Stimulated activated CD4-positive, alpha-beta T cell treated with anti-CD3 and anti-CD28 coated beads, Interleukin-4, amount 100 ng/mL, for 24 hours (primary cell): Measurements from ENCODE around the gene OPN1LW.
A peak's percentile ranks its signal among the peaks of the same experiment; 100 is the strongest.
"Not testable (repeated sequence)": the region's sequence is repeated elsewhere in the genome, so short reads cannot be mapped to it uniquely, and the experiment has no call there.

ENCODE experiments used
- DNase-seq: peaks from one replicate; pipeline ENCODE4 v3.0.0-alpha.2; 2020

Gene OPN1LW

DNA sequence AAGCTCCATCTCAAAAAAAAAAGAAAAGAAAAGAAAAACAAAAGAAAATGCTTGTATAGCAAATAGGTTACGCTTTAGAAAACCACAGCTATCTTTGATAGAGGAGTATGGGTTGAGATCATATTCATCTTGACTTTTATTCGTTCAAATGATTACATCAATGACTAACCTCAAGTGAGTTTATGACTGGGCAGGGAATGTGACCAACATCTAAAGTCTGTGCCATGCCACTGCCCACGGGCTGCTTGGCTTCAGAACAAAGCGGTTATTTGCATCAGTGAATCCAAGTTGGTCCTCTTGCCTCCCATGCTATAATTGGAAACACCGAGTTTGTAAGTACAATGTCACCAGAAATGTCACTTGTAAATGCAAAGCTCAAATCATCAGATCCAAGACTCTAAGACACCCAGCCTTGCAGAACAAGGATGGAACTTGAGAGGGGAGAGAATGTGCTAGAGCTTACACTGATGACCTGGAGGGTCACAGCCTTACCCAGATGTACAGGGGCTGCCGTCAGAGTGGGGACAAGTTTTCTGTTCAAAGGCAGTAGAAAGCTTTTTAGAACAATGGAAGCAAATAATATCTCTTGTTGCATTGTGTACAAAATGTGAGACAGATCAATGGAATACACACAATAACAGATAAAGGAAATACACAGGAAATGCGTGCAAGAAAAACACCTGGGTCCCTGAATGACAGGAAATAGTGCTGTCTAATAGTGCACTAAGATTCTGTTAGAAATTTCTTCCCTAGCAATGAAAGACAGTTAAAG lies 8.4 kb upstream of the OPN1LW start:
- DNase-seq, result peak; percentile 26

DNA sequence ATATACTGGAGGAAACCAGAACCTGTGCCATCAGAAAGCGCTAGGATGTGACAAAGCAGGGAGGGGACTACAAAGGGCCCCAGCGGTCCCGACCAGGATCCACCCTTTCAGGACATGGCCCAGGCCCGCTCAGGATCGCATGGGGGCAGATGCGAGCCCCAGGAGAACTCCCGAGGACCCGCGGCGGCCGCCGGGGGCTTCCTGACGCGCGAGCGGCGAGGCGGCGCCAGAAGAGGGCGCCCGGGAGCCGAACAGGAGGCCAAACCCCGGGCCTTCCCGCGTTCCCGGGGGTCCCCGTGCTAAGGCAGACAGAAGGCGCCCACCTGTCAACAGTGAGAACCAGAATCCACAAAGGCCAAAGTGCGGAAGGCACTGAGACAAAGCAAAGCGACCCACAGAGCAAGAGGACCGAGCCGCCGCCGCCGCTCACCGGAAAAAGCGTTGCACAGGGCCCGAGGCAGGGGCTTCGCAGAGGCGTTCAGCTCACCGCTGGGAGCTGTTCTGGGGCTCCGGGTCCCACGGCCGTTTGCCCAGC lies 7.3 kb upstream of the OPN1LW start:
- peak; percentile 64 for DNase-seq

DNA sequence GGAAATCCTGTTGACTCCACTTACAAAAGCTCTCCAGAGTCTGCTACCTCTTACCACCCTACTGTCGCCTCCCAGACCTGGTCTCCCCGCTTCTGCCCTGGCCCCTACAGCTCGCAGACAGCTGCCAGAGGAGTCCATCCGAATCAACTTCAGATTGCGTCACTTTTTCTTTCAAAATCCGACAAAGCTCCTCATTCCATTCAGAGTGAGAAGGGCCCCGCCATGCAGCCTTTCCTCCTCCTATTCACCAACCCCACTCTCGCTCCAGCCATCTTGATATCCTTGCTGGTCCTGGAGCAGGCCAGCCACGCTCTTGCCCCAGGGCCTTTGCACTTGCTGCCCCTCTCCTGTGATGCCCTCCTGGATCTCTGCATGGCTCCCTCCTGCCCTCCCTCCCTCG lies 5.2 kb upstream of the OPN1LW start:
- no peak for DNase-seq

DNA sequence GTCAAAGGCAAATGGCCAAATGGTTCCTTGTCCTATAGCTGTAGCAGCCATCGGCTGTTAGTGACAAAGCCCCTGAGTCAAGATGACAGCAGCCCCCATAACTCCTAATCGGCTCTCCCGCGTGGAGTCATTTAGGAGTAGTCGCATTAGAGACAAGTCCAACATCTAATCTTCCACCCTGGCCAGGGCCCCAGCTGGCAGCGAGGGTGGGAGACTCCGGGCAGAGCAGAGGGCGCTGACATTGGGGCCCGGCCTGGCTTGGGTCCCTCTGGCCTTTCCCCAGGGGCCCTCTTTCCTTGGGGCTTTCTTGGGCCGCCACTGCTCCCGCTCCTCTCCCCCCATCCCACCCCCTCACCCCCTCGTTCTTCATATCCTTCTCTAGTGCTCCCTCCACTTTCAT lies 3.8 kb upstream of the OPN1LW start:
- DNase-seq, result no peak

DNA sequence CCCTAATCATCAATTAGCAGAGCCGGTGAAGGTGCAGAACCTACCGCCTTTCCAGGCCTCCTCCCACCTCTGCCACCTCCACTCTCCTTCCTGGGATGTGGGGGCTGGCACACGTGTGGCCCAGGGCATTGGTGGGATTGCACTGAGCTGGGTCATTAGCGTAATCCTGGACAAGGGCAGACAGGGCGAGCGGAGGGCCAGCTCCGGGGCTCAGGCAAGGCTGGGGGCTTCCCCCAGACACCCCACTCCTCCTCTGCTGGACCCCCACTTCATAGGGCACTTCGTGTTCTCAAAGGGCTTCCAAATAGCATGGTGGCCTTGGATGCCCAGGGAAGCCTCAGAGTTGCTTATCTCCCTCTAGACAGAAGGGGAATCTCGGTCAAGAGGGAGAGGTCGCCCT lies 3.3 kb upstream of the OPN1LW start:
- no peak for DNase-seq

- no peak for DNase-seq
These were observed 1.7 kb upstream of the OPN1LW start for GRCh38 chrX:154142386-154142785.

GRCh38 chrX:154142950-154143745 lies 895 bp upstream of the OPN1LW start:
- no peak for DNase-seq

DNA sequence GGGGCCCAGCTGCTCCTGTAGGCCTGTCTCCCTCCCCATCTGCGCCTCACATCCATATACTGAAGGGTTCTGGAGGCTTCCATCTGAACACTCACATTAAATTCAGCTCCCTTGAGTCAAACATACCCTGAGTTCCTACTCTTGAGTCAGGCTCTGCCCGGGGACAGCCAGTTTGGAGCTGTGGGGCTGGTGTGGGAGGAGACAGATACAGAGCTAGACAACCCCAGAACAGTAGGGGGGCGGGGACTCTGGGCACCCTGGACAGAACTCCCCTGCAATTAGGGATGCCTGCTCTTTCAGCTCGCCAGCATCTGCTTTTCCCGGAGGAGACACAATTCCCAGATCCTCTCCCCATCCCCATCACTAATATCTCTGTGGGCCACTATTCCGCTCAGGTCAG lies 7.0 kb downstream of the OPN1LW start:
- DNase-seq, result not testable (repeated sequence)

DNA sequence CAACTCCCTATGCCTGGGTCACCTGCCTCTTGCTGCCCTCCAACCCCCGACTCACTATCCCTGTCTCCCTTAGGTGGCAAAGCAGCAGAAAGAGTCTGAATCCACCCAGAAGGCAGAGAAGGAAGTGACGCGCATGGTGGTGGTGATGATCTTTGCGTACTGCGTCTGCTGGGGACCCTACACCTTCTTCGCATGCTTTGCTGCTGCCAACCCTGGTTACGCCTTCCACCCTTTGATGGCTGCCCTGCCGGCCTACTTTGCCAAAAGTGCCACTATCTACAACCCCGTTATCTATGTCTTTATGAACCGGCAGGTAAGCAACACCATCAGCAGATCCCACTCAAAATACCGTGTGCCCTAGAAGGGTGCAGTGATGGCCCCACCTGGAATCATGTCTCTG lies 12.2 kb downstream of the OPN1LW start:
- not testable (repeated sequence) for DNase-seq

DNA sequence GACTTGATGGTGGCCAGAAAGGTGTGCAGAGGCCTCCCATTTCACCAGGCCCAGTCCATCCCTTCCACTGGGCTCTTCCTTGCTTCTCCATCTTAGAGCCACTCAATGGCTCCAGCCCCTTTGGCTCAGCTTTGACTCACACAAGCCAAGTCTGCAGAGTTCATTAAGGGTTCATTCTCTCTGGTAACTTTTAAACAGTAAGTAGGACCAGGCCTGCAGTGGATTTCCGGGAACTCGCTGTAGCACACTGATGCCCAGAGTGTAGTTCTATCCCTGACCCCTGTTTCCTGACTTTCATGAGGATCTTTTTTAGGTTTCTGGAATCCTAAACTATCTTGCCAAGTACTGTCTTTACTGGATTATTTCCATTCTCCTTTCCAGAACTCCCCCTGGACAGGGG lies 13.2 kb downstream of the OPN1LW start:
- DNase-seq, result not testable (repeated sequence)

DNA sequence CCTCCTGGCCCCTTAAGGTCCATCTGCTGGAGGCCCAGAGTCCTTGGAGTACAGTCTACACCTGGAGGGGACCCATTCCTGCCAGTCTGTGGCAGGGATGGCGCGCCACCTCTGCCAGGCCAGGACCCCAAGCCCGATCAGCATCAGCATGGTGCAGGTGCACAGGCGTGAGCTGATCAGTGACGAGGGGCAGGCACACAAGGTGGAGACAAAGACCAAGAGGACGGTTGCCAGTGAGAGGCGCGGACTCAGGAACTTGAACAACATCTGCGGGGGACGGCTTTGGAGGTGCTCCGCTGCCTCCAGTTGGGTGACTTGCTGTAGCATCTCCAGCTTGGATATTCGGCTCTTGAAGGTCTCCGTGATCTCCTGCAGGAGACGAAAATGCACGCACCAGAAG lies 15.3 kb downstream of the OPN1LW start:
- not testable (repeated sequence) for DNase-seq

- not testable (repeated sequence) for DNase-seq
These were observed 20.9 kb downstream of the OPN1LW start for GRCh38 chrX:154164902-154165301.

GRCh38 chrX:154168384-154168783 lies 24.3 kb downstream of the OPN1LW start:
- DNase-seq, result not testable (repeated sequence)

DNA sequence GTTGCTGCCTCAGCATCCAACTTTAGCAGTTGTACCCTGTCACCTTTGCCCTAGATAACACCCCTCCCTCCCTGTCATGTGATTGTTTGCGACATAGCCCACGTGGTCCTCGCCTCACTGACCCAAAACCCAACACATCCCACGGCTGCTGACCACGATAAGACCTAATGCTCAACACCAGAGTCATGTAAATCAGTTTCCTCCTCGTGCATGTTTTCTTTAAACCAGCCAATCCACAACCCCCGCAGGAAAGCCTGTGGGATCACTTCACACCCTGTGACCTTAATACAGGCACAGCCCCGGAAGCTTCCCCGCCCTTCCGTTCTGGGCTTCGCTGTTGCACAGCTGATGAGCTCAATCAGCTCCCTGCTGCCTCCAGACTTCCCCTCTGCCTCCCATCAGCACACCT lies 28.5 kb downstream of the OPN1LW start:
- DNase-seq, result not testable (repeated sequence)

DNA sequence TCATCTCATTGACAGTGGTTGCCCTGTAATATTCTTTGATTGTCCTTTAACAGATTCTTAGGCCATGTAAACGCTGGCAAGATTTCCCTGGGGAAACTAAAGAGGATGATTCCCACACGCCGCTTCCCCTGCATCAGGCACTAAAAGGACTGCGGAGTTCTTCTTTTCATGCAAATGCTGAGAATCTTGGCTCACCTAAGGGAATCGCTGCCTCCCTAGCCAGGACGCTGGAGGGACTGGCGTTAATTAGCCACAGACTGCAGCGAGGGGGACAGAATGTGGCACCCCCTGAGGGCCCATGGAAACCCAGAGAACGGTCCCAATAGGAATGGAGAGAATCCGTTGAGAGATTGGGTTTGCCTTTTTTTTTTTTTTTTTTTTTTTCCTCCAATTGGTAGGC lies 30.3 kb downstream of the OPN1LW start:
- not testable (repeated sequence) for DNase-seq

DNA sequence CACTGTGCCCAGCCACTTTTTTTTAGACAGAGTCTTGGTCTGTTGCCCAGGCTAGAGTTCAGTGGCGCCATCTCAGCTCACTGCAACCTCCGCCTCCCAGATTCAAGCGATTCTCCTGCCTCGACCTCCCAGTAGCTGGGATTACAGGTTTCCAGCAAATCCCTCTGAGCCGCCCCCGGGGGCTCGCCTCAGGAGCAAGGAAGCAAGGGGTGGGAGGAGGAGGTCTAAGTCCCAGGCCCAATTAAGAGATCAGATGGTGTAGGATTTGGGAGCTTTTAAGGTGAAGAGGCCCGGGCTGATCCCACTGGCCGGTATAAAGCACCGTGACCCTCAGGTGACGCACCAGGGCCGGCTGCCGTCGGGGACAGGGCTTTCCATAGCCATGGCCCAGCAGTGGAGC lies 38.3 kb downstream of the OPN1LW start, which contains the start of gene OPN1MW:
OPN1MW (plus strand) TSS at position 301 of the 400 bp plus-strand sequence; CDS start at position 383, 82 bp downstream.
- not testable (repeated sequence) for DNase-seq

- not testable (repeated sequence) for DNase-seq
These were observed 39.8 kb downstream of the OPN1LW start for GRCh38 chrX:154183794-154184193.

DNA sequence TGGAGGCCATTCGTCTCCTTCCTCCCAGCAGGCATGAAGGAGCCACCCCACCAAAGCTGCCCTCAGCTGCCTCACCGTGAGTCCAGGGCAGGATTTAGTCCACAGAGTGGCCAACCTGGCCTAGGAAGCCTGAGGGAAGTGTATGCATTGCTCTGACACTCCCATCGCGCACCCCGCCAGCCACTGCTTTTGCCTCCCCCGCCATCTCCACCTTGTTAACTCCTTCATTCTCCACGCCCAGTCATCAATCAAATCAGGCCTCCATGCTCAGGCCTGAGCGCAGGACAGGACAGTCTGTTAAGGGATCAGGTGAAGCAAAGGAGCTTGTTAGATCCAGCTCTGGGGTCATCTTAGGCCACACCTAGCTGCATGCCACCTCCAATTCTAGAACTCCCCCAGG lies 48.8 kb downstream of the OPN1LW start:
- not testable (repeated sequence) for DNase-seq

DNA sequence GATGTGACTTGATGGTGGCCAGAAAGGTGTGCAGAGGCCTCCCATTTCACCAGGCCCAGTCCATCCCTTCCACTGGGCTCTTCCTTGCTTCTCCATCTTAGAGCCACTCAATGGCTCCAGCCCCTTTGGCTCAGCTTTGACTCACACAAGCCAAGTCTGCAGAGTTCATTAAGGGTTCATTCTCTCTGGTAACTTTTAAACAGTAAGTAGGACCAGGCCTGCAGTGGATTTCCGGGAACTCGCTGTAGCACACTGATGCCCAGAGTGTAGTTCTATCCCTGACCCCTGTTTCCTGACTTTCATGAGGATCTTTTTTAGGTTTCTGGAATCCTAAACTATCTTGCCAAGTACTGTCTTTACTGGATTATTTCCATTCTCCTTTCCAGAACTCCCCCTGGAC lies 50.3 kb downstream of the OPN1LW start:
- not testable (repeated sequence) for DNase-seq

GRCh38 chrX:154196466-154196865 lies 52.4 kb downstream of the OPN1LW start:
- DNase-seq, result not testable (repeated sequence)
